ENCODE measurements around the gene GRM1.

DNA sequence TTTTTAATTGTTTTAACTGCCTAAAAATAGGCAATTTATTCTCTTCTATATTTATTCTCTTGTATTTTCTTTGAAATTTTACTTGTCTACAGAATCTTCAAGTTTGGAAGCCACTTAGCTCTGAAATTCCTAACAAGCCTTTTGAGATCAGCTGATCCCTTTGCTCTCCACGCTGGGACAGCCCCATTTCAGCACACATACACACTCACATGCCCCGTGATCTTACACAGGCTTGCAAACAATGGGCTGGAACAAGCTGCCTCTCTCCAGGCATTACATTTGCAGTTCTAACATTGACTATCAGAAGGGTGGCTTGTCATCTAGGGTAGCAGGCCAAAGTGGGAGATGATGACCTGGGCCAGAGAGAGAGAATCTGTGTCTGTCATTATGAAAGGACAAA lies 452.7 kb downstream of the GRM1 start:
- TF ChIP-seq, protein P1, sequence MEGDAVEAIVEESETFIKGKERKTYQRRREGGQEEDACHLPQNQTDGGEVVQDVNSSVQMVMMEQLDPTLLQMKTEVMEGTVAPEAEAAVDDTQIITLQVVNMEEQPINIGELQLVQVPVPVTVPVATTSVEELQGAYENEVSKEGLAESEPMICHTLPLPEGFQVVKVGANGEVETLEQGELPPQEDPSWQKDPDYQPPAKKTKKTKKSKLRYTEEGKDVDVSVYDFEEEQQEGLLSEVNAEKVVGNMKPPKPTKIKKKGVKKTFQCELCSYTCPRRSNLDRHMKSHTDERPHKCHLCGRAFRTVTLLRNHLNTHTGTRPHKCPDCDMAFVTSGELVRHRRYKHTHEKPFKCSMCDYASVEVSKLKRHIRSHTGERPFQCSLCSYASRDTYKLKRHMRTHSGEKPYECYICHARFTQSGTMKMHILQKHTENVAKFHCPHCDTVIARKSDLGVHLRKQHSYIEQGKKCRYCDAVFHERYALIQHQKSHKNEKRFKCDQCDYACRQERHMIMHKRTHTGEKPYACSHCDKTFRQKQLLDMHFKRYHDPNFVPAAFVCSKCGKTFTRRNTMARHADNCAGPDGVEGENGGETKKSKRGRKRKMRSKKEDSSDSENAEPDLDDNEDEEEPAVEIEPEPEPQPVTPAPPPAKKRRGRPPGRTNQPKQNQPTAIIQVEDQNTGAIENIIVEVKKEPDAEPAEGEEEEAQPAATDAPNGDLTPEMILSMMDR (IDR thresholded peaks at IDR 0.05), result no peak
- TF ChIP-seq POLR2AphosphoS5 (IDR thresholded peaks at IDR 0.05), result no peak
- TF ChIP-seq POLR2A (IDR thresholded peaks at IDR 0.05), result no peak
